Smooth muscle cell (in vitro differentiated cells): ENCODE measurements around the gene OGFOD1. TPM values are rescaled to one million over a fixed set of nuclear protein-coding genes. Genes with fewer than 3 reads are reported as not detected.
"Not testable (repeated sequence)": the region's sequence is repeated elsewhere in the genome, so short reads cannot be mapped to it uniquely, and the experiment has no call there.

Experiments used
- DNase-seq: peaks from one replicate; lab custom pipeline; 2025; ENCODE audit not compliant: unreplicated experiment; lab: John Stamatoyannopoulos, UW
- H2AFZ ChIP-seq: fragments of 200-600 bp; sonication (generic); 2 replicates; pipeline ENCODE4 v1.6.0; 2016; ENCODE audit warnings: antibody characterized with exemption, low read depth, mild to moderate bottlenecking
- H3F3A ChIP-seq: fragments of 200-600 bp; sonication (generic); 2 replicates; pipeline ENCODE4 v1.6.0; 2017; ENCODE audit warnings: antibody characterized with exemption, low read depth
- H3K27ac ChIP-seq: fragments of 200-600 bp; sonication (generic); 2 replicates; pipeline ENCODE4 v1.5.1; 2016; ENCODE audit warnings: low read depth, mild to moderate bottlenecking
- H3K27me3 ChIP-seq: fragments of 200-600 bp; sonication (generic); 2 replicates; pipeline ENCODE4 v1.6.1; 2016; ENCODE audit warnings: low read depth, mild to moderate bottlenecking
- H3K36me3 ChIP-seq: fragments of 200-600 bp; sonication (generic); 2 replicates; pipeline ENCODE4 v1.5.1; 2016; ENCODE audit warnings: low read depth
- H3K4me1 ChIP-seq: fragments of 200-600 bp; sonication (generic); 2 replicates; pipeline ENCODE4 v1.5.1; 2016; ENCODE audit warnings: low read depth
- H3K4me2 ChIP-seq: fragments of 200-600 bp; sonication (generic); 2 replicates; pipeline ENCODE4 v1.6.0; 2016; ENCODE audit warnings: mild to moderate bottlenecking
- H3K4me3 ChIP-seq: fragments of 200-600 bp; sonication (generic); 2 replicates; pipeline ENCODE4 v1.5.1; 2016; ENCODE audit warnings: mild to moderate bottlenecking
- H3K79me2 ChIP-seq: fragments of 200-600 bp; sonication (generic); 2 replicates; pipeline ENCODE4 v1.6.0; 2016; ENCODE audit warnings: low read depth, mild to moderate bottlenecking
- H3K9ac ChIP-seq: fragments of 200-600 bp; sonication (generic); 2 replicates; pipeline ENCODE4 v1.6.0; 2016; ENCODE audit warnings: low read depth
- H3K9me3 ChIP-seq: fragments of 200-600 bp; sonication (generic); replicated peaks from 2 replicates; pipeline ENCODE4 v1.5.1; 2016; ENCODE audit warnings: low read depth
- H4K20me1 ChIP-seq: fragments of 200-600 bp; sonication (generic); 2 replicates; pipeline ENCODE4 v1.6.0; 2016; ENCODE audit warnings: low read depth
- WGBS: methylation state at CpG from one replicate; pipeline ENCODE4 v1.1.7; 2016; ENCODE audit warnings: low lambda C conversion rate; 5-methylcytosine and 5-hydroxymethylcytosine counted together
- polyA plus RNA-seq: library from polyadenylated mRNA; unstranded; fragments of >200 nt; fragmentation: Nextera tagmentation; extraction: Ambion mirVana; gene quantifications from 2 replicates; pipeline ENCODE4 v1.2.1, GENCODE V29; 2016
- total RNA-seq: library from RNA; depleted of rRNA; stranded (reverse); fragments of >200 nt; gene quantifications from 2 replicates; pipeline ENCODE4 v1.2.3, GENCODE V29; 2014
- TF ChIP-seq, protein P1 (sequence below): fragments of 200-600 bp; sonication (generic); IDR thresholded peaks from 2 replicates; pipeline ENCODE4 v1.5.1; 2017; ENCODE audit warnings: borderline replicate concordance, mild to moderate bottlenecking, antibody characterized with exemption; ENCODE audit not compliant: insufficient read depth, poor library complexity, severe bottlenecking

The OGFOD1 gene
- total and polyA plus RNA-seq, 2 experiments from 2014 or later = 68.7 to 107 TPM

DNA sequence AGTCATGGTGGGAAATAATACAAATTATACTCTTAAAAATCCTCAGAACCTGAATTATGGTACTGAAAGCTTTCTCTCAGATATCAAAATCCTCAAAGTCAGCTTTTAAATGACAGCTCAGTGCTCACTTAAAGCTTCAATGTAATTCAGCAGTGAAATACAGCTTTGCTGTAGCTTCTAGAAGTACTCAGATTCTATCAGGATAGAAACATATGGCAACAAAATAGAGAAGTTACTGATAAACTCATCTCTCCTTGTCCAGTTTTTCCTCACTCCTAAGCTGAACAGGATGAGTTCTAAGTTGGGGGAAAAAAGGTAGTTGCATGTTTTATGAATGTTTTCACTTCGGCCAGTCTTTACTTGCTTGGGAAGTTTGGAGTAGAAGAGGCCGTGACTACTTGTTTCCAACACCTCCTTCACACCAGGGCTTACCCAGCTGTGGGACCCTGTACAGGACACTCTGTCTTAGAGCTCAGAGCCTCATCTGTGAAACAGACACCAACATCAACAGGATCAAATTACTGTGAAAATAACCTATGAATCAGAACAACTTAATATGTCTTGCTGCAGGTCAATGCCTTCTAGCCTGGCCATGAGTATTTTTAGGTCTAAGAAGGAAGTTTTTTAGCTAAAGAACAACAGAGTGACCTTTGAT is 30.2 kb downstream of the OGFOD1 start:
- no peak for DNase-seq
- H3K4me3 ChIP-seq = no peak overlapping the region
- H3K79me2 ChIP-seq = no peaks in the 10 kb centered on the region
- peaks cover 6% of the 10 kb centered on the region for H3K36me3 ChIP-seq
- H3K27me3 ChIP-seq = no peaks in the 10 kb centered on the region
- peaks cover 5% of the 10 kb centered on the region for H3K4me1 ChIP-seq
- WGBS = 57% methylated on average over 2 of the region's 2 CpGs
- H4K20me1 ChIP-seq = peaks cover 19% of the 10 kb centered on the region
- no peak overlapping the region for H2AFZ ChIP-seq
- peak overlapping the region; percentile 29 for H3K4me2 ChIP-seq
- H3F3A ChIP-seq = peaks cover 25% of the 10 kb centered on the region
- H3K27ac ChIP-seq = peak overlapping the region; percentile 42
- no peaks in the 10 kb centered on the region for H3K9me3 ChIP-seq
- TF ChIP-seq, protein P1, sequence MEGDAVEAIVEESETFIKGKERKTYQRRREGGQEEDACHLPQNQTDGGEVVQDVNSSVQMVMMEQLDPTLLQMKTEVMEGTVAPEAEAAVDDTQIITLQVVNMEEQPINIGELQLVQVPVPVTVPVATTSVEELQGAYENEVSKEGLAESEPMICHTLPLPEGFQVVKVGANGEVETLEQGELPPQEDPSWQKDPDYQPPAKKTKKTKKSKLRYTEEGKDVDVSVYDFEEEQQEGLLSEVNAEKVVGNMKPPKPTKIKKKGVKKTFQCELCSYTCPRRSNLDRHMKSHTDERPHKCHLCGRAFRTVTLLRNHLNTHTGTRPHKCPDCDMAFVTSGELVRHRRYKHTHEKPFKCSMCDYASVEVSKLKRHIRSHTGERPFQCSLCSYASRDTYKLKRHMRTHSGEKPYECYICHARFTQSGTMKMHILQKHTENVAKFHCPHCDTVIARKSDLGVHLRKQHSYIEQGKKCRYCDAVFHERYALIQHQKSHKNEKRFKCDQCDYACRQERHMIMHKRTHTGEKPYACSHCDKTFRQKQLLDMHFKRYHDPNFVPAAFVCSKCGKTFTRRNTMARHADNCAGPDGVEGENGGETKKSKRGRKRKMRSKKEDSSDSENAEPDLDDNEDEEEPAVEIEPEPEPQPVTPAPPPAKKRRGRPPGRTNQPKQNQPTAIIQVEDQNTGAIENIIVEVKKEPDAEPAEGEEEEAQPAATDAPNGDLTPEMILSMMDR = no peak
- H3K9ac ChIP-seq = no peak overlapping the region

DNA sequence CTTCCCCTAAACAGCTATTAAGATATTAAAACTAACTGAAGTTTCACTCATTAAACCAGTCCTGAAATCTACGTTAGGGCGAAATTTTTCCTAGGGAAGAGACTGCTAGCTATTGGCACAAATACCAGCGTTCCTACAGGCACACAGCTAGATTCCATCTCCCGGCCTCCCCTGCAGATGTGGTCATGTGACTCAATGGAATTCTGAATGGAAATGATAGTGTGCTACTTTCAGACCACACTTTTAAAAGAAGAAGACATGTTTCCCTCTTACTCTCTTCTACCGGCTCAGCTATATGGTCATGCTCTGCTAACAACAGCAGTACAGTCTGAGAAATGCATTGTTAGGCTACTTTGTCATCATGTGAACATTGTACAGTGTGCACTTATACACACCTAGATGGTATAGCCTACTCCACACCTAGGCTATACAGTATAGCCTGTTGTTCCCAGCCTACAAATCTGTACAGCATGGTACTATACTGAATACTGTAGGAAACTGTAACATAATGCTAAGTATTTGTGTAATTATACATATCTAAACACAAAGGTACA is 31.4 kb downstream of the OGFOD1 start:
- Histone ChIP-seq H3K9me3 (no peaks in the 10 kb centered on the region), H3K79me2 (no peaks in the 10 kb centered on the region), H3F3A (peaks cover 16% of the 10 kb centered on the region), H4K20me1 (peaks cover 19% of the 10 kb centered on the region), H2AFZ (no peak overlapping the region), H3K27ac (no peak overlapping the region), H3K4me1 (peaks cover 5% of the 10 kb centered on the region), H3K4me3 (no peak overlapping the region), H3K27me3 (no peaks in the 10 kb centered on the region), H3K9ac (no peak overlapping the region), H3K36me3 (peaks cover 3% of the 10 kb centered on the region), H3K4me2 (no peak overlapping the region)
- TF ChIP-seq, protein P1 = no peak
- WGBS = 79% methylated on average over 5 of the region's 5 CpGs
- no peak for DNase-seq

DNA sequence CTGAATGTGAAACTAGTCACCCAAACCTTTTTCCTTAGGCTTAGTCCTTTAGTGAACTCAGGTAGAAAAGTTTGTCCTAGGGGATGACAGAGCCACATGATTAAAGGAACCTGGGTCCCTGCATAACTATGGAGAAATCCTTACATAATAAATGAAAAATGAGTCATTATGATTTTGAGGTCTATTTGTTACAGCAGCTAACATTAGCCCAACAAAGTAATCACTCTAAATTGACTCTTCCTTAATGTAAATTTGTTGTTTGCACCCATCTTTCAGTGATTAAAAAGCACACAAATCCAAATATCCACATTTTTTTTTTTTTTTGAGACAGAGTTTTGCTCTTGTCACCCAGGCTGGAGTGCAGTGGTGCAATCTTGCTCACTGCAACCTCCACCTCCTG is 32.0 kb downstream of the OGFOD1 start:
- Histone ChIP-seq H3K9ac (no peak overlapping the region), H3K27me3 (no peaks in the 10 kb centered on the region), H3K4me3 (no peak overlapping the region), H2AFZ (no peak overlapping the region), H3K36me3 (no peaks in the 10 kb centered on the region), H3K79me2 (no peaks in the 10 kb centered on the region), H3K4me2 (no peak overlapping the region), H3K4me1 (peaks cover 5% of the 10 kb centered on the region), H3K27ac (no peak overlapping the region), H3K9me3 (no peaks in the 10 kb centered on the region), H3F3A (peaks cover 11% of the 10 kb centered on the region), H4K20me1 (peaks cover 19% of the 10 kb centered on the region)
- TF ChIP-seq, protein P1 = no peak
- no peak for DNase-seq

DNA sequence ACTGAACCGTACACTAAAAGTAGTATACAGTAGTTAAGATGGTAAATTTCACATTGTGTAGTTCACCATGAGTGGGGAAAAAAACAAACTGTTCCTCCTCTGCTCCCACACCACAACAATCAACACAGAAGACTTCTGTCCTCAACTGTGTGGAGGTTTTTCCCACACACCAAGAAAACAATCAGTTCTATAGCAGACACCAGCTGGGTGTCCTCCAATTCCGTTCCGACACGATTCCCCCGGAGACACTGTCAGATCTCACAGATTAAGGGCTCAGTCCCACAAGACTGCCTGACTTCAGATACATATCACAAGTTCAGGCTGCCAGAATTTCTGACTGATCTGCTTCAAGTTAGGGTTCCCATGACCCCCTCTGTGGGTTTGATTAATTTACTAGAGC is 36.7 kb downstream of the OGFOD1 start:
- Histone ChIP-seq H2AFZ (no peak overlapping the region), H3K27ac (no peak overlapping the region), H3K4me3 (no peak overlapping the region), H3K4me2 (no peak overlapping the region), H4K20me1 (no peaks in the 10 kb centered on the region), H3K9ac (no peak overlapping the region), H3K4me1 (no peaks in the 10 kb centered on the region), H3K79me2 (no peaks in the 10 kb centered on the region), H3K9me3 (no peaks in the 10 kb centered on the region), H3F3A (no peaks in the 10 kb centered on the region), H3K27me3 (no peaks in the 10 kb centered on the region), H3K36me3 (no peaks in the 10 kb centered on the region)
- TF ChIP-seq, protein P1 = no peak
- 78% methylated on average over 5 of the region's 5 CpGs for WGBS
- no peak for DNase-seq

DNA sequence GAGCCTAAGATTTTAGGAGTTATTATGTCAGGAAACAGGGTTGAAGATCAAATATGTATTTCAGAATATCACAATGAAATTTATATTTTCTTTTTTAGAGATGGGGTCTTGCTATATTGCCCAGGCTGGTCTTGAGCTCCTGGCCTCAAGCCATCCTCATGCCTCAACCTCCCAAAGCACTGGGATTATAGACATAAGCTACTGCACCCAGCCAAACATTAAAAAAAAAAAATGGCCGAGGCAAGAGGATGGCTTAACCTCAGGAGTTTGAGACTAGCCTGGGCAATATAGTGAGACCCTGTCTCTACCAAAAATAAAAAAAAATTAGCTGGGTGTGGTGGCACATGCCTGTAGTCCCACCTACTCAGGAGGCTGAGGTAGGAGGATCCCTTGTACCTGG is 37.5 kb downstream of the OGFOD1 start:
- DNase-seq, H3K4me3 ChIP-seq, H2AFZ ChIP-seq, H3K79me2 ChIP-seq, H4K20me1 ChIP-seq, H3K4me2 ChIP-seq, H3K9me3 ChIP-seq, H3K4me1 ChIP-seq, H3F3A ChIP-seq, H3K27ac ChIP-seq, H3K27me3 ChIP-seq, H3K36me3 ChIP-seq, H3K9ac ChIP-seq: not testable (repeated sequence)
- WGBS = 95% methylated on average over 1 of the region's 1 CpG
